Activated CD4-positive, CD25-positive, alpha-beta regulatory T cell treated with anti-CD3 and anti-CD28 coated beads, Interleukin-2, amount 50 U/mL, for 72 hours (primary cell): ENCODE results near the gene ANKRD42.

ENCODE experiments used
- DNase-seq: peaks from one replicate; pipeline ENCODE4 v3.0.0; 2021

Gene ANKRD42

GRCh38 chr11:83193315-83194280 lies at the start of gene ANKRD42:
TSS of gene ANKRD42 (plus strand) at chr11:83193712. CDS start at chr11:83194671, 959 bp downstream.
- DNase-seq, result peak; percentile 78

GRCh38 chr11:83147895-83148294 lies 45.6 kb upstream of the ANKRD42 start:
- no peak for DNase-seq

- no peak for DNase-seq
Observed at GRCh38 chr11:83150450-83150849, 43.1 kb upstream of the ANKRD42 start.

GRCh38 chr11:83151274-83151977 lies 42.1 kb upstream of the ANKRD42 start:
- no peak for DNase-seq

GRCh38 chr11:83152264-83152663 lies 41.2 kb upstream of the ANKRD42 start:
- DNase-seq, result no peak

- no peak for DNase-seq
Observed at GRCh38 chr11:83153764-83154163, 39.7 kb upstream of the ANKRD42 start.

- DNase-seq, result peak; percentile 92
Observed at GRCh38 chr11:83156144-83156995, 37.1 kb upstream of the ANKRD42 start.

- no peak for DNase-seq
Observed at GRCh38 chr11:83156996-83157593, 36.4 kb upstream of the ANKRD42 start, which contains the start of gene PCF11. TSS of gene PCF11 (plus strand) at chr11:83157131. CDS start at chr11:83157440, 309 bp downstream.

- DNase-seq, result peak; percentile 51
Observed at GRCh38 chr11:83157594-83158356, 35.7 kb upstream of the ANKRD42 start.

GRCh38 chr11:83158357-83158786 lies 35.1 kb upstream of the ANKRD42 start:
- no peak for DNase-seq

GRCh38 chr11:83158965-83159901 lies 34.3 kb upstream of the ANKRD42 start:
- DNase-seq, result no peak

GRCh38 chr11:83159902-83160865 lies 33.3 kb upstream of the ANKRD42 start:
- DNase-seq, result no peak

- DNase-seq, result no peak
Observed at GRCh38 chr11:83161610-83162199, 31.8 kb upstream of the ANKRD42 start.

- no peak for DNase-seq
Observed at GRCh38 chr11:83162377-83162776, 31.1 kb upstream of the ANKRD42 start.

GRCh38 chr11:83166193-83166866 lies 27.2 kb upstream of the ANKRD42 start:
- DNase-seq, result no peak

GRCh38 chr11:83168756-83169155 lies 24.8 kb upstream of the ANKRD42 start:
- DNase-seq, result no peak

GRCh38 chr11:83170865-83171264 lies 22.6 kb upstream of the ANKRD42 start:
- DNase-seq, result no peak

GRCh38 chr11:83172551-83172950 lies 21.0 kb upstream of the ANKRD42 start:
- DNase-seq, result no peak
